Thoracic aorta (tissue), 2 donors: ENCODE results near the gene PPP1R13B. TPM values are rescaled to one million over a fixed set of nuclear protein-coding genes. Genes with fewer than 3 reads are reported as not detected.

Experiments
- ATAC-seq: fragments of 150-250 bp; one replicate; pipeline ENCODE4 v1.8.0; 2017; ENCODE audit warnings: low read depth; ENCODE audit not compliant: insufficient number of reproducible peaks, low FRiP score
- DNase-seq: peaks from one replicate; pipeline ENCODE4 v3.0.0-alpha.2; 2020; ENCODE audit warnings: low spot score
- H3K27ac ChIP-seq, 2 donors: fragments of 200-600 bp; sonication (generic); 1 replicate in 1 of 2; 2 replicates in 1 of 2; pipeline ENCODE4 v1.5.1; 2016; ENCODE audit warnings: mild to moderate bottlenecking in 2 of 2, moderate library complexity in 2 of 2
- H3K27me3 ChIP-seq: fragments of 200-600 bp; sonication (generic); replicated peaks from 2 replicates; pipeline ENCODE4 v1.6.0; 2016; ENCODE audit warnings: mild to moderate bottlenecking; ENCODE audit not compliant: insufficient read depth
- H3K36me3 ChIP-seq: fragments of 200-600 bp; sonication (generic); one replicate; pipeline ENCODE4 v1.5.1; 2016
- H3K4me1 ChIP-seq, 2 donors: fragments of 200-600 bp; sonication (generic); 1 replicate in 1 of 2; 2 replicates in 1 of 2; pipeline versions ENCODE4 v1.5.1 to v1.6.0; 2016; ENCODE audit warnings: low read depth in 2 of 2, mild to moderate bottlenecking in 1 of 2; ENCODE audit not compliant: control insufficient read depth in 1 of 2
- H3K4me3 ChIP-seq: fragments of 200-600 bp; sonication (generic); 2 replicates; pipeline ENCODE4 v1.5.1; 2016; ENCODE audit warnings: mild to moderate bottlenecking
- H3K9me3 ChIP-seq: fragments of 200-600 bp; sonication (generic); 2 replicates; pipeline ENCODE4 v1.5.1; 2016
- CTCF ChIP-seq: fragments of 200-600 bp; sonication (generic); IDR thresholded peaks from one replicate; pipeline ENCODE4 v1.5.1; 2019; ENCODE audit warnings: antibody characterized with exemption
- total RNA-seq, 2 donors: library from RNA; depleted of rRNA; stranded (reverse); fragments of >200 nt; gene quantifications; one replicate each; pipeline versions ENCODE4 v1.1.0 to v1.2.3, GENCODE V29; 2016

PPP1R13B gene
- total RNA-seq, 2 donors from 2014 or later, result 10.7 to 15.3 TPM

DNA sequence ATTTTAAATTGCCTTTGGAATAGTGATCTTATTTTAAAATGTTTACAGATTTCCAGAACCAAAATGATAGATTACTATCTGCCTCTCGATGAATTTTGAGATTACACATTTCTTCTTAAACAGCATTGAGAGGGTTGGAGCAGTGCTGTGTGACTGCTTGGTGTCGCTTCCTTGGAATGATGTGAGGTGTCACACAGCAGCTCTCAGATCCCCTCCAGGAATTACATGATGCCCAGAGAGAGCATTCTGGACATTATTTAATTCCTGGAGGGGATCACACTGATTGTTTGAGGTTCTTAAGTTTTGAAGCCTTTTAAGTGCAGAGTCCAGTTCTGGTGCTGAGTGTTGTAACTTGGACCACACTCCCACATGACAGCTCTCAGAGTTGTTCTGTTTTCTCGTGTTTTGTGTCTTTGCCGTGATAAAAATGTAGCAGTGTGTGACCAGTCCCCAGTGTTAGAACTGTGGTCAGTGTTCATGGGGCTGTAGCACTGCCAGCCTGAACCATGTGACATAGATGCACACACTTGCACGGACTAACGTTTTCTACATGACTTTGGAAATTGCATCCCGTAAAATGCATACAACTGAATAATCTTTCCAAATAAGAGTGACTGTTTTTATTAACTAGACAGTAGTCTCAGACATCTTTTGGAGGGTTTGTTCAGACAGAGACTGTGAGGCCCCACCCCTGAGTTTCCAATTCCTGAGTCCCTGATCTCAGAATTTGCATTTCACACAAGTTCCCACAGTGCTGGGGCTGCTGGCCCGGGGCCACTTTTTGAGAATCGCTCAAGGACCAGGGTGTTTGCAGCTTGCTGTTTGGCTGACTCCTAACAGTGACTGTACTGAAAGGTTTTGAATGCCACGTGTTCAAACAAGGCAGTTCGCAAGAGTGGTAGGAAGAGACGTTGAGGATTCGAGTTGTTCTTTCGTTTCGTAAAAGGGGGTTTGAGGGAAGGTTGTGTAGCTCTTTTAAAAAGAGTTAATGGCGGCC lies 158.2 kb downstream of the PPP1R13B start:
- ATAC-seq (no peak), DNase-seq (no peak)
- H3K4me1 ChIP-seq, result peaks cover 8 to 39% of the 10 kb centered on the region in 2 donors
- H3K36me3 ChIP-seq, result peaks cover 46% of the 10 kb centered on the region
- peak overlapping the region; percentile 4 to 60 for H3K27ac ChIP-seq
- no peaks in the 10 kb centered on the region for H3K9me3 ChIP-seq
- no peak for TF ChIP-seq CTCF
- no peak overlapping the region for H3K4me3 ChIP-seq
- no peaks in the 10 kb centered on the region for H3K27me3 ChIP-seq

GRCh38 chr14:103688441-103688840 lies 158.9 kb downstream of the PPP1R13B start:
- H3K27ac ChIP-seq, result peak overlapping the region; percentile 4 to 60
- H3K27me3 ChIP-seq, result no peaks in the 10 kb centered on the region
- DNase-seq, result no peak
- no peaks in the 10 kb centered on the region for H3K9me3 ChIP-seq
- no peak for ATAC-seq
- no peak for TF ChIP-seq CTCF
- H3K36me3 ChIP-seq, result peaks cover 45% of the 10 kb centered on the region
- H3K4me1 ChIP-seq, result peaks cover 8 to 39% of the 10 kb centered on the region in 2 donors
- no peak overlapping the region for H3K4me3 ChIP-seq

- Histone ChIP-seq H3K4me1 (peaks cover 8 to 39% of the 10 kb centered on the region in 2 donors), H3K27ac (peak overlapping the region; percentile 57 to 60), H3K9me3 (no peaks in the 10 kb centered on the region), H3K27me3 (no peaks in the 10 kb centered on the region), H3K36me3 (peaks cover 45% of the 10 kb centered on the region), H3K4me3 (no peak overlapping the region)
- ATAC-seq, result no peak
- DNase-seq, result no peak
- TF ChIP-seq CTCF, result no peak
Measured at GRCh38 chr14:103687712-103688111, 159.7 kb downstream of the PPP1R13B start.

DNA sequence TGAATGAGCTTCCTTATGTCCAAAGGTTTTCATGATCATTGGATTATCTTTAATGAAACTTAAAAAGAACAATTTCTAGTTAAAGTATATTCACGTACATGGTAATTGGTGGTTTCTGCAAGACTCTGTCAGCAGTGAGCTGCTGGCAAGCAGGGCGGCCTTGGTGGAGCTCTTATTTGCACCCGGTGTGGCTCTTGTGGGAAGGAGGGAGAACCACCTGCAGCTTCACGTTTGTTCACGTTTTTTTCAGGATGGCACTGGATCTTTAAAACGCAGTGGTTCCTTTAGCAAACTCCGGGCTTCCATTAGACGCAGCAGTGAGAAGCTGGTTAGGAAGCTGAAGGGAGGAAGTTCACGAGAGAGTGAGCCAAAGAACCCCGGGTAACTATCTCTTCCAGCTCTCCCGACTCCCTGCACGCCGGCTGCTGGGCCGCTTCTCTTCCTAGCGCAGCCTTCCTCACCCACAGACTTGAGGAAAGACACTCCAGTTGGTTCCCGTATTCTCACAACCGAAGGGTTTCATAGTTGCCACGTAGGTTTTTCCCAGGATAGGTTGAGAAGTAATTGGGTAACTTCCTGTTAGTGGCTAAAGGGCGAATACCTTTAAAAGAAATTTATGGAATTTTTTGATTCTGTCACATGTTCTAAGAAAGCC lies 160.4 kb downstream of the PPP1R13B start:
- DNase-seq, result no peak
- H3K27ac ChIP-seq, result peak overlapping the region; percentile 57 to 60
- no peak overlapping the region for H3K4me3 ChIP-seq
- peaks cover 46% of the 10 kb centered on the region for H3K36me3 ChIP-seq
- ATAC-seq, result no peak
- peaks cover 8 to 39% of the 10 kb centered on the region in 2 donors for H3K4me1 ChIP-seq
- H3K9me3 ChIP-seq, result no peaks in the 10 kb centered on the region
- TF ChIP-seq CTCF, result no peak
- no peaks in the 10 kb centered on the region for H3K27me3 ChIP-seq
